Effector memory CD4-positive, alpha-beta T cell (primary cell): ENCODE results near the gene SLC22A7.

Experiments used
- DNase-seq, 3 donors: peaks; one replicate each; pipeline ENCODE4 v3.0.0-alpha.2; 2020
- H3K27ac ChIP-seq: 2 replicates; pipeline ENCODE4 v1.7.0; 2013; ENCODE audit warnings: mild to moderate bottlenecking, low read length, moderate library complexity; ENCODE audit not compliant: insufficient read depth, poor library complexity, severe bottlenecking
- H3K27me3 ChIP-seq: replicated peaks from 2 replicates; pipeline ENCODE4 v1.7.0; 2013; ENCODE audit warnings: mild to moderate bottlenecking, low read length; ENCODE audit not compliant: insufficient read depth, control insufficient read depth, poor library complexity, severe bottlenecking
- H3K36me3 ChIP-seq: 2 replicates; pipeline ENCODE4 v1.7.0; 2013; ENCODE audit warnings: mild to moderate bottlenecking, low read length, moderate library complexity; ENCODE audit not compliant: control insufficient read depth, insufficient read depth
- H3K4me1 ChIP-seq: 2 replicates; pipeline ENCODE4 v1.7.0; 2013; ENCODE audit warnings: low read length, mild to moderate bottlenecking; ENCODE audit not compliant: control insufficient read depth, insufficient read depth, poor library complexity, severe bottlenecking
- H3K4me3 ChIP-seq: 2 replicates; pipeline ENCODE4 v1.7.0; 2013; ENCODE audit warnings: low read length, low read depth, mild to moderate bottlenecking; ENCODE audit not compliant: insufficient read depth, poor library complexity, severe bottlenecking
- H3K9me3 ChIP-seq: 2 replicates; pipeline ENCODE4 v1.7.0; 2013; ENCODE audit warnings: mild to moderate bottlenecking, low read length, moderate library complexity; ENCODE audit not compliant: control insufficient read depth

Gene SLC22A7

DNA sequence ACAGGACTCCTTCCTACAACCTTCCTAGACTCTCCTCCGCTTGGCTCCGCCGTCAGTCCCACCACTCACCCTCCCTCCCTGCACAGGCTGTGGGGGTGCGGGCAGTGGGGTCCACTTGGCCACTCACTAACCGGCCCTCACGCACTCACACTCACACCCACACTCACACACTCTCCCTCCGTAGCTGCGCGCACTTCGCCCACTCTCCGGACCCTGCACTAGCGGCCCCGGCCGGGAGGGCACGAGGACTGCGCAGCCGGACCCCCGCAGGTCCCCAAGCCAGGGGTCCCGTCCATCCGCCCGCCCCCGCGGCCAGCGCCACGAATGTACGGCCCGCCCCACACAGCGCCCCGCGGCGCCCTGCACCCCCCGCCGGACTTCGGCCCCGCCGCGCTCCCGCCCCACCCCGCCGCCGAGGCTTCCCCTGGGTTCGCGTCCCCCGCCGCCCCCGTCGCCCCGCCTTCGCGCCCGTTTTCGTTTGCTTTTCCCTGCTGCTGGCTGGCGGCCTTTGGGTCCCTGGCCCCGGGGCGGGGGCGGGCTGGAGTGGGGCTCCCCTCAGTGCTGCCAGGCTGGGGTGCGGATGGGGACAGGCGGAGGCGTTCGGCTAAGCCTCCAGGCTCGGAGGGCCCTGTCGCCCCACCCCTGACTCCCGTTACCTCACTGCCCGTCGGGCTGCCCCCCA is 23.0 kb upstream of the SLC22A7 start:
- peaks cover 19% of the 10 kb centered on the region for H3K4me1 ChIP-seq
- H3K36me3 ChIP-seq: no peaks in the 10 kb centered on the region
- H3K4me3 ChIP-seq: peak overlapping the region; percentile 62
- H3K27ac ChIP-seq: no peak overlapping the region
- peak in 1 of 3 donors; percentile 2 for DNase-seq
- no peaks in the 10 kb centered on the region for H3K9me3 ChIP-seq
- H3K27me3 ChIP-seq: peaks cover 7% of the 10 kb centered on the region

DNA sequence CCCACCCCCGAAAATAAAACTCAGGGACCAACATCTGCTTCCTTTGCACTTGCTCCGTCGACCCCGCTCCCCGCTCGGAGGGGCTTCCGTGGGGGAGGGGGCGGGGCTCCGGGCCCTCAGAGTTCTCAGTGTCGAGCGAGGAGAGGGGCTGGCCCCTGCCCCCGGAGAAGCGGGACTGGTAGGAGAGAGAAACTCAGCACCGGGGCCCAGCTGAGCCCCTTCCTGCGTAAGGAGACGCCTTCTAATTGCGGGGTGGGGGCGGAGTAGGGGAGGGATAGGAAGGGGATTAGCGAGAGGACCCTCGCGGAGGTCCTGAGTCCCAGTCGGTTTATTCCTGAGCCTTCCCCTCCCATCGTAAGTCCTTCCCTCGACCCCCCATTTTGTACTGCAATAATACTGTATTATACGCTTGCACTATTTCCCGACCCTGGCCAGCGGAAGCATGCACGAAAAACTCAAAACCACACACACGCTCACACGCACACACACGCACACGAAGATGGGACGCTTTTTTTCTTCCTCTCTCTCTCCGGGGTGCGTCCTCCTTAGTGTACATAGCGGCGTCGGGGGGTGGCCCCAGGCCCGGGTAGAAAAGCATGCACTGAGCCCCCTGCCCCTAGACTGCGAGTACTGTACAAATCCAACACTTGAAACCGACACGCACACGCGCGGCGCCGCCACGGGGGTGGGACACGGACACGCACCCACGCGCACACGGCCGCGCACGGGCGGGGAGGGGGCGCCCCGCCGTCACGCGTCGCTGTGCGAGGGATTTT is 22.1 kb upstream of the SLC22A7 start:
- Histone ChIP-seq H3K36me3 (no peaks in the 10 kb centered on the region), H3K9me3 (no peaks in the 10 kb centered on the region), H3K4me1 (peaks cover 19% of the 10 kb centered on the region), H3K27me3 (peaks cover 7% of the 10 kb centered on the region), H3K27ac (no peak overlapping the region), H3K4me3 (peak overlapping the region; percentile 62)
- no peak for DNase-seq

DNA sequence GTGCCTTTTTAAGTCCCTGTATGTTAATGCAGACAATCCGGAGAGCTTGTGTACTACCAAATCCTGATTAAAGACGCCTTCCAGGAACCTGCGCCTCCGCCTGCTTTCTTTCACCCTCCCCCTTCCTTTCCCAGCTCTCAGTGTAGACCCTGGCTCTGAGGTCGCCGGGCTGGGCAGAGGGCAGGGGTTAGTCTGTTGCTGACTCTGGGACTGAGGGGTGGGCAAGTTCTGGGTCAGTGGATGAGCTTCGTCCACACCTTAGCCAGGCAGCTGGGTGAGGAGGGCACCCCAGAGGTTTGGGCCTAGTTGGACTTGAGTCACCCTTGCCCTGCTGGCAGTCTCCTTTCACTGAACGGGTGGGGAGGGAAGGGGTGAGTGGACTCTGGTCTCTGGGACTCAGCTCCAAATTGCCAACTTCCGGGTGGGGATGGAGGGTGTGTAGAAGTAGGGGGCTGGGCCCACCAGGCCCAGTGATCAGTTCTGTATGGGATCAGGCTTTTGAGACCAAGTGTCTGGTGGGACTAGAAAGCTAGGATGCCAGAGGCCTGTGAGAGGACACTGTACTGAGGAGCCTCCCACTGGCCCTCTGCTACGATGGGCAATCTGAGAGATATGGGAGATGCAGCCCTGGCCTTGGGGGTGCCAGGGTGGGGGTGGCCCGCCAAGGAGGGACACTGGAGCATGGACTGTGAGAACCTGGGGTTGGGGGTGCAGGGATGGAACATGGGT is 21.3 kb upstream of the SLC22A7 start:
- DNase-seq: no peak

DNA sequence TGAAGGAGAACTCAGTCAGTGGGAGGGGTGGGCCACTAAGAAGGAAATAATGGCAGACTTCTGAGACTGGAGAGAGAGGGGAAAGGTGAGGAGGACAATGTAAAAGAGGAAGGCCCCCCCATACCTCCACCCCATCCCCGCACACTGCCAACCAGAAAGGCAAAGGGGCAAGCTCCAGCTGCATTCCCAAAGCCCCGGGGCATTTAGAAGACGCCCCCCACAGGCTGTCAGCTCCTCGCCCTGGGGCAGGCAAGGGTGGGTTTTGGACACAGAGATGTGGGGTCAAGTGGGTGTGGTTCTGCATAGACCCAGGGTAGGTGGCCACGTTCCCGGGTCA is 20.8 kb upstream of the SLC22A7 start:
- DNase-seq: no peak
- no peak overlapping the region for H3K4me3 ChIP-seq
- H3K36me3 ChIP-seq: no peaks in the 10 kb centered on the region
- no peaks in the 10 kb centered on the region for H3K9me3 ChIP-seq
- H3K27me3 ChIP-seq: peaks cover 7% of the 10 kb centered on the region
- no peak overlapping the region for H3K27ac ChIP-seq
- H3K4me1 ChIP-seq: peaks cover 19% of the 10 kb centered on the region

More for the DNA sequence above, 21.3 kb upstream of the SLC22A7 start:
- H3K4me3 ChIP-seq: peak overlapping the region; percentile 62
- no peaks in the 10 kb centered on the region for H3K9me3 ChIP-seq
- no peak overlapping the region for H3K27ac ChIP-seq
- no peaks in the 10 kb centered on the region for H3K36me3 ChIP-seq
- peaks cover 19% of the 10 kb centered on the region for H3K4me1 ChIP-seq
- H3K27me3 ChIP-seq: peaks cover 7% of the 10 kb centered on the region

DNA sequence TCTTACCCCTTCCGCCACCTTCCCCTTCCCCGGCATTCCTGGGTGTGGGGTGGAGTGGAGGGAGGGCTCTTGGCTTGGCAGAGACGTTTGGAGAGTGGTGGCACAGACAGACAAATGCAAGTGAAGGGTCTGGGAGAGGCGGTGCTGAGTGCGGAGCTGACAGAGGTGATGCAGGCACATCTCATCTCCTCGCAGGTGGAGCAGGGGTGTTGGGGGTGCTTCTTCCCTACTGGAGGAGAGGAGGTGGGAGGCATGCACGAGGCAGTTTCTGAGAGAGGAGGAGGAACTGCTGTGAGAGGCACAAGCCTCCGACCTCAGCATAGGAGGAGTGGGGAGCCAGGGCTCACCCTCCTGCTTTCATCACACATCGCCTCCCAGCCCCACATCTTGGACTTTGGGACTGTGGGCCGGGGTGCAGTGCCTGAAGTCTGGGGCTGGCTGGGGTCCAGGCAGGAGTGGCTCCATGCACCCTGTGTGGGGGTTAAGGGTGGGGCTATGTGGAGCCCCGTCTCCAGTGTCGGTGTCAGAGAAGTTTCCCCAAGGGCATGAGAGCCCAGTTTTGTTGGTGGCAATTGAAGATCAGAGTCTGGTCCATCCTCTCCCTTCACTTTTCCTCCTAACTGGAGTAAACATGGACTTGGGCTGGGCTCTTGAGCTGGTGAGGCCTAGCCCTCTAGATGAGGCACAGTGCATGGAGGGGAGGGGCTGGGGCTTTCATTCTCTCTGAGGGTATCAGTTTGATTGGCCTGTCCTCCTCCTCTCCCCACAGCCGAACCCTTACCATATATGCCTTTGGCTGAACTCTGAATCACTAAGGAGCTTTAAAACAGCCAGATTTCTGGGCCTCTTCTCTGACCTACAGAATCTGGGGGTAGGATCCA is 20.2 kb upstream of the SLC22A7 start:
- DNase-seq: no peak
- Histone ChIP-seq H3K9me3 (no peaks in the 10 kb centered on the region), H3K4me1 (peaks cover 19% of the 10 kb centered on the region), H3K4me3 (no peak overlapping the region), H3K36me3 (no peaks in the 10 kb centered on the region), H3K27me3 (peaks cover 7% of the 10 kb centered on the region), H3K27ac (no peak overlapping the region)

DNA sequence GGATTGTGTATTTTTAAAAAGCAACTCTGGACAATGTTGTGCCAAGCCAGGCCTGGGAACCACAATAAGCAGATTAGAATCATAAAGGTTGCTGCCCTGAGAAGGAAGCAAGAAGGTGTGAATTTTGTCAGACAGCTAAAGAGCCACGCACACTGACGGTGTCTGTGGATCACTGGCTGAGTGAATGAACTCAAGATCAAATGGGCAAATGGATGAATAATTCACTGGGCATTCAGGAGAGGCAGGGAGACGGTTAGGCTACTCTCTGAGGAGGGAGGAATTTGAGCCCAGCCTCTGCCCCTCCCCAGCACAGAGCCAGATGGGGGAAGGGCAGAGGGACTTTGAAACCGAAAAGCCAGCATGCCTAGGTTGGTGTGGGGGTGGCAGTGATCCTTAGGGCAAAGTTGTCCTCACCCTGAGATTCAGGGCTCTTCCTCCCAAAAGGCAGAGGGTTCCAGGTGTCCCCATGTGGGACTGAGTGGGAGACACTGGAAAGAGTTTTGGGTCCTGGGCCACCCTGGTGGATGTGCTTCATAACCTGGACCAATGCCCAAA is 19.5 kb upstream of the SLC22A7 start:
- Histone ChIP-seq H3K27me3 (peaks cover 7% of the 10 kb centered on the region), H3K27ac (no peak overlapping the region), H3K36me3 (no peaks in the 10 kb centered on the region), H3K4me3 (no peak overlapping the region), H3K4me1 (peaks cover 19% of the 10 kb centered on the region), H3K9me3 (no peaks in the 10 kb centered on the region)
- no peak for DNase-seq

DNA sequence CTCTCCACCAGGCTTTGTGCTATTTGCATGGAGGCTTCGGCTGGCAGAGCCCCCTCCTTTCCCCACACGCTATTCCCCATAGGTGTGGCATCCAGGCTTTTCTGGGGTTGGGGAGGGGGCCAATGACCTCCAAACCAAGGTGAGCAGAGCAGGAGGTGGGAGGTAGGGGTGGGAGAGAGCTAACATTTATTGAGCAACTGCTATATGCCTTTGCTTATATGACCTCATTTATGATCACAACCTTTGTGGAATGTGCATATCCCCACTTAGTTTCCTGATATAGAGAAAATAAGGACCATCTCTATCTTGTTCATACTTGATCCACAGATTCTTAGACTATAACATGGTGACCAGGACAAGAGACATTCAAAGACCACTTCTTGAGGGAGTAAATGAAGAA is 17.8 kb upstream of the SLC22A7 start:
- Histone ChIP-seq H3K27ac (no peak overlapping the region), H3K4me1 (peaks cover 12% of the 10 kb centered on the region), H3K27me3 (peaks cover 7% of the 10 kb centered on the region), H3K4me3 (no peak overlapping the region), H3K9me3 (no peaks in the 10 kb centered on the region), H3K36me3 (no peaks in the 10 kb centered on the region)
- DNase-seq: no peak

DNA sequence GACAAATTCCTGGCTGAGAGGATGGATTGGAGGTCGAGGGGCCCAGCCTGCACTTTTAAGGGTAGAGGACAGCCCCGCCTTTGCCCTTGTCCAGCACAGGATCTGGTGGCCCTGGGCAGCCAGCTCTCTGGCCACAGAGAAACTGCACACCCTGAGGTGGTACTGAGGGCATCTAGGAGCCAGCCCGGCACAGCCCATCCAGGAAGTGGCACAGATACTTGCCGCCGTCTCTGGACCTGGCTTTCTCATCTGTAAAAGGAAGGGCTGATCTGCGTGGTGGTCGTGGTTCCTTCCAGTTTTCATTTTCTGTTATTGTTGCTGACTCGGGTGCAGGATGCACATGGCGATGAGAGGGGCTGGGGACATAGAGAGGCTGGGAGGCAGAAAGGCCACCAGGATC is 16.0 kb upstream of the SLC22A7 start:
- DNase-seq: no peak
- H3K27me3 ChIP-seq: no peaks in the 10 kb centered on the region

DNA sequence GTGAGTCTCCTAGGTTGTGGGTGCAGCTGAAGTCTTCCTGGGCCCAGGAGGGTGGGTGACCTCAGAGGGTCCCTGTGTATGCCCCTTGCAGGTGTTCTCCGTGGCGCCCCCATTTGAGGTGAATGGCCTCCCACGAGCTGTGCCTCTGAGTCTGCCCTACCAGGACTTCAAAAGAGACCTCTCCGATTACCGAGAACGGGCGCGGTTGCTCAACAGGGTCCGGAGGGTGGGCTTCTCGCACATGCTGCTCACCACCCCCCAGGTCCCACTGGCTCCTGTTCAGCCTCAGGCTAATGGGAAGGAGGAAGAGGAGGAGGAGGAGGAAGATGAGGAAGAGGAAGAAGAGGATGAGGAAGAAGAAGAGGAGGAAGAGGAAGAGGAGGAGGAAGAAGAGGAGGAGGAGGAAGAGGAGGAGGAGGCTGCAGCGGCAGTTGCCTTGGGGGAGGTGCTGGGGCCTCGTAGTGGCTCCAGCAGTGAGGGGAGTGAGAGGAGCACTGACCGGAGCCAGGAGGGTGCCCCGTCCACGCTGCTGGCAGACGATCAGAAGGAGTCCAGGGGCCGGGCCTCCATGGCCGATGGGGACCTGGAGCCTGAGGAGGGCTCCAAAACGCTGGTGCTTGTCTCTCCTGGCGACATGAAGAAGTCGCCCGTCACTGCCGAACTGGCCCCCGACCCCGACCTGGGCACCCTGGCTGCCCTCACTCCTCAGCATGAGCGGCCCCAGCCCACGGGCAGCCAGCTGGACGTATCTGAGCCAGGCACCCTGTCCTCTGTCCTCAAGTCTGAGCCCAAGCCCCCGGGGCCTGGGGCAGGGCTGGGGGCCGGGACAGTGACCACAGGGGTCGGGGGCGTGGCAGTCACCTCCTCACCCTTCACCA is 15.2 kb upstream of the SLC22A7 start:
- no peaks in the 10 kb centered on the region for H3K36me3 ChIP-seq
- H3K27ac ChIP-seq: no peak overlapping the region
- H3K27me3 ChIP-seq: no peaks in the 10 kb centered on the region
- H3K4me3 ChIP-seq: no peak overlapping the region
- DNase-seq: no peak
- H3K9me3 ChIP-seq: no peaks in the 10 kb centered on the region
- no peaks in the 10 kb centered on the region for H3K4me1 ChIP-seq

More for the DNA sequence above, 16.0 kb upstream of the SLC22A7 start:
- Histone ChIP-seq H3K9me3 (no peaks in the 10 kb centered on the region), H3K36me3 (no peaks in the 10 kb centered on the region), H3K4me1 (no peaks in the 10 kb centered on the region), H3K4me3 (no peak overlapping the region), H3K27ac (no peak overlapping the region)
